Activated CD4-positive, alpha-beta T cell treated with anti-CD3 and anti-CD28 coated beads, Interleukin-2, amount 50 U/mL, for 24 hours (primary cell): ENCODE data around the gene RPS19.
"Not testable (repeated sequence)": the region's sequence is repeated elsewhere in the genome, so short reads cannot be mapped to it uniquely, and the experiment has no call there.

Experiments used
- DNase-seq, 2 donors: peaks; one replicate each; pipeline ENCODE4 v3.0.0-alpha.2; 2020; ENCODE audit warnings: low read depth in 1 of 2, low spot score in 1 of 2

Gene RPS19

DNA sequence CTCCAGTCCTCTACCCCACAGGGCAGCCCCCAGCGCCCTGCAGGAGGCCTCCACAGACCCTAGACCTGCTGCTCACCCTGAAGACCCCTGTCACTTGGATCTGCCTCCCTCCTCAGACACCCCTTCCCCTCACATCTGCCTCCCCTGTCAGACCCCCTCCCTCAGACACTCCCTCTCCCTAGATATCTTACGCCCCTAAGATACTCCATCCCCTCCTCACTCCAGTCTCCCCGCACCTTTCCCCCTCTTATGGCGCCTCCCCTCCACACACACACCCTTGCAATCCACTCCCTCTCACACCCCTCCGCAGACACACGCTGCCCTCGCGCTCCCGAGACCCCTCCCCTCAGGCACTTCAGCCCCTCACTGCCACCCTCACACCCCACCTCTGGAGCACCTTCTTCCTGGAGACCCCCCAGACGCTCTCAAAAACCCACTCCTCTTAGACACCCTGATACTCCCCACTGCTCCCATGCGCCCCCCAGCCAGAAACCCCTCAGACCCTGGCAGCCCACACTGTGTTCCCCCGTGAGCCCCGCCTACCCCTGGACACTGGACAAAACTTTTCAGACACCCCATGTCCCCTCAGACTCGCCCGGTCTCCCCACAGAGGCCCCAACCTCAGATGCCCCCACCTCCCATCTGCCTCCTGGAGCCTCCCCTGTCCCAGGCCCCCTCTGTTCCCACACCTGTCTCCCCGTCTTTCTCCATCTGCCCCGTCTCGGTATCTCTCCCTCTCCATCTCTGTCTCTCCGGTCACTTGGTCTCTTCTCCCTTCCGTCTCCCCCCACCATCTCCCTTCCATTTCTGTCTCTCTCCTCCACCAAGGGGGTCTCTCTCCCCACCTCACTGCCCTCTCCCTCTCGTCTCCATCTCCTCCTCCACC, 53.7 kb downstream of the RPS19 start:
- no peak for DNase-seq

DNA sequence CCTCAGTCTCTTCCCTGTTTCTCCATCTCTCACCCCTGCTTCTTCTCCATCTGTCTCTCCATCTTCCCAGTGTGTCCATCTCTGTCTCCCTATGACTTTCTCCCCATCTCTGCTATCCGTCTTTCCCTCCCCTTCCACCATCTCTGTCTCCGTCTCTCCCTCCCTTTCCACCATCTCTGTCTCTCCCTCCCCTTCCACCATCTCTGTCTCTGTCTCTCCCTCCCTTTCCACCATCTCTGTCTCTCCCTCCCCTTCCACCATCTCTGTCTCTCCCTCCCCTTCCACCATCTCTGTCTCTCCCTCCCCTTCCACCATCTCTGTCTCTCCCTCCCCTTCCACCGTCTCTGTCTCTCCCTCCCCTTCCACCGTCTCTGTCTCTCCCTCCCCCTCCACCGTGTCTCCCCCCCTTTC, 54.4 kb downstream of the RPS19 start:
- not testable (repeated sequence) for DNase-seq

DNA sequence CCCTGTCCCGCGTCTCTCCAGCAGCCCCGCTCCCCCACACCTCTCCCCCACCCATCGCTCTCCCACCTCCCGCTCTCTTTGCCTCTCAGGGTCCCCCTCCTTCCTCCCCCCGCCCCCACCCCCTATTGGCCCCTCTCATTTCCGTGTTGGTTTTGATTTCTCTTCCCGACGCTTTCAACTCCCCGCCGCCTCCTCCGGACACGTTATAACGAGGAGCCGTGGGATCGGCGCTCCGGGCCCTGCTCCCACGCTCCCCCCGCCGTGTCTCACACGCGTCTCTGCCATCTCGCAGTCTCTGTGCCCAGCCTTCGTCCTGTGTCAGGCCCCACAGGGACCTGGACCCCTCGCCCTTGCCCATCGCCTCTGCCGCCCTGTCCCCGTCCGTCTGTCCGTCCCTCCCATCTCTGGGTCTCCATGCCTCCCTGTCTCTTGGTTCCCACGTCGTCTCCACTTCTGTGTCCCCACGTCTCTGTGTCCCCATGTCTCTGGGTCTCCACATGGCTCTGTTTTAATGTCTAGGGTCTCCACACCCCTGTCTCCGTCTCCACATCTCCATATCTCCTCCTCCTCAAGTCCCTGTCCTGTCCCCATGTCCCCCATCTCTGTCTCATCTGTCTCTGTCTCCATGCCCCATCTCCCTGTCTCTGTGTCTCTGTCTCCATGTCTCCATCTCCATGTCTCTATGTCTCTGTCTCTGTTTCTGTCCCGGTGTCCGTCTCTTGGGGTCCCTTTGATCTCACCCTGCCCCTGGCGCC, 55.1 kb downstream of the RPS19 start:
- no peak for DNase-seq

DNA sequence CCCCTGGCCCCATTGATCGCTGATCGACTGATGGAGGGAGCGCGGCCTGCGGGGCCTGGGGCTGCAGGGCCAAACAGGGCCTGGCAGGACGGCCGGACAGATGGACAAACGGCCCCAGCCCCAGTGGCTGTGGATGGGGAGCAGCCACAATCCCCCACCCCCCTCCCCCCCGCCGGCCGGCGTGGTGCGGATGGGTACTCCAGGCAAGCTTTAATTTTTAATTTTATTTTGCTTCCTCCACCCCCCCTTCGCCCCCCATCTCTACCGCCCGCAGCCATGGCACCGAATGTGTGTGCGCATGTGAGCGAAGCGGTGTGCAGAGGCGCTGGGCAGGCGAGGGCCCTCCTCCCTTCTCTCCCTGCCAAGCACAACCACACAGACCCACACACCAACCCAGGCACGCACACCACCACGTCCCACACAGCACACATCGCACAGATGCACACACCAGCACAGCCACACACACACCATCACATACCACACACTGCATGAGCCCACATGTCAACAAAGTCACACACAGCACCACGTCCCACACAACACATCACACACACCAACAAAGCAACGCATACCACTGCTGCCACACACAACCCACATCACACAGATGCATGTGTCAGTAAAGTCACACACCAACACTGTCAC, 55.8 kb downstream of the RPS19 start:
- no peak for DNase-seq

DNA sequence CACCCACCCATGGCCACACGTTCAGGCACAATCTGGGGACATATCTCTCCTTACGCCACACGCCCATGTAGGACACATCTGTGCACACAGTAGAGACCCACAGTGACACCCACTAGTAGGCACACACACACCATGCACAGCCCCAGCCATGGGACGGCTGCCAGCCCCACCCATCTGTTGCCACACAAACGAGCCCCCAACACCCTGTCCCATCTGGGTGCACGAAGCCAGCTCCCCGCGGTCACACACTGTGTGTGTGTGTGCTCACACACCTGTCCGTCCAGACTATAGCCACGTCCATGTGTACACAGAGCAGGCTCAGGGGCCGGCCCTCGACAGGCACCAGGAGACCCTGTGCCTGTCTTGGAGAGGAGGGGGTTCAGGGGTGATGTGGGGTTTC, 57.6 kb downstream of the RPS19 start:
- no peak for DNase-seq

GRCh38 chr19:41918095-41918494, 58.0 kb downstream of the RPS19 start:
- DNase-seq = no peak

DNA sequence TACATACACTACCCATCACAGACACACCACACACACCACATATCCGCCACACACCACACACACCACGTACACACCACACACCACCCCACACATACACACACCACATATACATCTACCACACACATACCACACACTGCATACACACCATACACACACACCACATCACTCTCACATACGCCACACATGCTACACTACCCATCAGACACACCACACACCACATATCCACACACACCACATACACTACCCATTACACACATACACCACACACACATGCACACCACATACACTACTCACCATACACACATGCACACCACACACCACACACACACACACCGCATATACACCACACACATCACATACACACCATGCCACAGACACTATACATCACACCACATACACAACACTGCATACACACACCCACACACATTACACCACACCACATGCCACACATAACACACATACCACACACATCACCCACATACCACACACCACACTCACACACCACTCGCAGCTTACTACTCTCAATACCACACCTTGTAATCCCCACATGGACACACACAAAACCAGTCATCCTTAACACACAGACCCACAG, 58.7 kb downstream of the RPS19 start:
- no peak for DNase-seq

GRCh38 chr19:41919948-41920712, 60.1 kb downstream of the RPS19 start:
- DNase-seq = no peak

- DNase-seq = no peak
These were observed 61.0 kb downstream of the RPS19 start for GRCh38 chr19:41920882-41921576.

DNA sequence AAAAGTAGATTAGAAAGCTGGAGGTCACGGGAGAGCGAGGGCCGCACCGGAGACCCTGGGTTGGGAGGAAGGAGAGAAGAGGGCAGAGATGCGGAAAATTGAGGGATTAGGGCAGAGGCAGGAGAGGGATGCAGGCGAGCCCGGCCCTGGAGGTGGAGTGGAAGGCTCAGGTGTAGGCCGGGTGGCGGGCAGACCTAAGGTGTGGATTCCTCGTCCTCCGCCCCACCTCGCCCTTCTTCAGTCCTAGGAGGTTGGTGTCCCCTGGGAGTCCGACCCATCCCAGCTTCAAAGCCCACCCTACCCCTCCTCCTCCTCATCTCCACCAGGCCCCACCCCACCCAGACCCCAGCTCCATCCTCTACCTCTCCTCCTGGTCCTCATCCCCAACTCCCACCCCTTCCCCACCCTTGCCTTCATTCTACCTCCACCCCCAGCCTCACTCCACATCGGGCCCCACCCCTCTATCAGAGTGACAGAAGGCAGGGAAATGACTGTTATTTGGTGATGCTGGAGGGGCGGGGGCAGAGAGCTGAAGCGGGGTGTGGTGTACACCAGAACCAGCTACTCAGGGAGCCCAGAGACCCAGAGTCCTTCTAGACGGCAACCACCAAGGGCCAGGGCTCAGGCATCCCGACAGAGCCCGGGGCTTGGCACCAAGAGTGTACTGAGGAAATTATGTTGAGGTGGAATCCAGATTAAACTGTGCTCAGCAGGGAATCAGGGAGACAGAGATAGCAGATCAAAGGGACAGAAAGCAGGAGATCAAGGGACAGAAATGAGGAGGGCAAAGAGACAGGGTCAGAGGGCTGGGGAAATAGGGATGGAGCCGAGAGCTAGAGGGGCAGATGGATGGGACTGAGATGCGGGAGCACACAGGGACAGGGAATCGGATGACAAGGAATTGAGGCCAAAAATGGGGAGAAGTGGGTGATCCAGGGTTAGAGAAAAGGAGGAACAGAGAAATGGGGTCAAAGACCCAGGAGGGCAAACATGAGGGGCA, 61.8 kb downstream of the RPS19 start:
- DNase-seq = no peak
